K562 (cell line): ENCODE results near the gene SNTG2. TPM values are rescaled to one million over a fixed set of nuclear protein-coding genes. Genes with fewer than 3 reads are reported as not detected.

ENCODE experiments used
- ATAC-seq: fragments of 200-7000 bp; cut with Tn5 transposase; 3 replicates; pipeline ENCODE4 v1.9.1; 2020; ENCODE audit warnings: moderate library complexity
- BruUV-seq: library from RNA; stranded (reverse); fragments of 400-500 nt; replicated peaks from 2 replicates; lab custom pipeline; 2021; lab: Mats Ljungman, UMichigan
- CTCF ChIA-PET: fragments of 300-600 bp; formaldehyde crosslinking; extraction: SDS; loops from one replicate; lab custom pipeline; 2021; ENCODE audit warnings: low intra/inter-chr PET ratio; lab: Yijun Ruan, JAX
- POLR2A ChIA-PET: fragments of 300-600, 350-650 bp; sonication (Branson Sonifier 250); formaldehyde crosslinking; extraction: SDS; loops from one replicate; lab custom pipeline; 2021; ENCODE audit warnings: antibody characterized with exemption, inconsistent platforms; lab: Yijun Ruan, JAX
- DNase-seq, 4 experiments: peaks; one replicate each; pipeline versions ENCODE4 v3.0.0 to v3.0.0-alpha.2; 2011 to 2018; ENCODE audit warnings: low spot score in 3 of 4, mixed read lengths in 3 of 4; ENCODE audit errors: extremely low read depth in 1 of 4
- FAIRE-seq: peaks from 2 replicates; lab custom pipeline; 2011; peaks lifted over from hg19 to GRCh38; lab: Jason Lieb, UNC
- H2AFZ ChIP-seq: 2 replicates; pipeline ENCODE4 v1.6.0; 2011; ENCODE audit warnings: low read depth, low read length, control low read depth, inconsistent platforms
- H3K27ac ChIP-seq: fragments of 200-600 bp; 3 replicates; pipeline ENCODE4 v1.8.0; 2011; ENCODE audit warnings: low read depth, mild to moderate bottlenecking, control low read depth, inconsistent platforms, low read length, moderate library complexity, mixed read lengths; ENCODE audit errors: extremely low read depth
- H3K27me3 ChIP-seq, 2 experiments: fragments of 300-600 bp in 1 of 2; 2 replicates in 1 of 2; 3 replicates in 1 of 2; pipeline versions ENCODE4 v1.6.0 to v1.8.0; 2011; ENCODE audit warnings: inconsistent platforms in 2 of 2, low read length in 2 of 2, mild to moderate bottlenecking in 1 of 2, mixed read lengths in 1 of 2, moderate library complexity in 1 of 2; ENCODE audit not compliant: control insufficient read depth in 2 of 2, insufficient read depth in 2 of 2
- H3K36me3 ChIP-seq: fragments of 300-600 bp; 3 replicates; pipeline ENCODE4 v1.8.0; 2011; ENCODE audit warnings: mild to moderate bottlenecking, low read length, inconsistent platforms; ENCODE audit not compliant: control insufficient read depth, insufficient read depth
- H3K4me1 ChIP-seq, 2 experiments: fragments of 200-600 bp in 1 of 2; replicated peaks in 1 of 2; 2 replicates in 1 of 2; 3 replicates in 1 of 2; pipeline versions ENCODE4 v1.5.1 to v1.8.0; 2011; ENCODE audit warnings: inconsistent platforms in 2 of 2, low read length in 2 of 2, mild to moderate bottlenecking in 1 of 2, mixed read lengths in 1 of 2, moderate library complexity in 1 of 2; ENCODE audit not compliant: control insufficient read depth in 2 of 2, insufficient read depth in 2 of 2
- H3K4me2 ChIP-seq: 2 replicates; pipeline ENCODE4 v1.6.1; 2011; ENCODE audit warnings: low read length, control low read depth, inconsistent platforms, mixed read lengths; ENCODE audit not compliant: insufficient read depth
- H3K4me3 ChIP-seq: fragments of 200-600 bp; sonication (generic), shearing (Covaris generic); 2 replicates; pipeline ENCODE4 v1.5.1; 2016; ENCODE audit warnings: control low read depth, inconsistent platforms
- H3K79me2 ChIP-seq: fragments of 200-600 bp; 3 replicates; pipeline ENCODE4 v1.8.0; 2011; ENCODE audit warnings: low read length, inconsistent platforms; ENCODE audit not compliant: control insufficient read depth, insufficient read depth
- H3K9ac ChIP-seq, 2 experiments: 2 replicates each; pipeline versions ENCODE4 v1.6.0 to v1.6.1; 2011; ENCODE audit warnings: low read depth in 2 of 2, low read length in 2 of 2, control low read depth in 1 of 2, inconsistent platforms in 1 of 2, mild to moderate bottlenecking in 1 of 2, mixed read lengths in 1 of 2; ENCODE audit not compliant: insufficient read depth in 1 of 2
- H3K9me1 ChIP-seq: one replicate; pipeline ENCODE4 v1.6.0; 2011; ENCODE audit warnings: inconsistent platforms, mild to moderate bottlenecking, low read length, moderate library complexity; ENCODE audit not compliant: control insufficient read depth, insufficient read depth
- H3K9me3 ChIP-seq: replicated peaks from 2 replicates; pipeline ENCODE4 v1.5.1; 2011; ENCODE audit warnings: low read depth, low read length, inconsistent platforms; ENCODE audit not compliant: control insufficient read depth, insufficient read depth
- H4K20me1 ChIP-seq: replicated peaks from 2 replicates; pipeline ENCODE4 v1.6.1; 2011; ENCODE audit warnings: low read length, inconsistent platforms, mixed read lengths; ENCODE audit not compliant: control insufficient read depth, insufficient read depth
- PRPF4 ChIP-seq: fragments of 200-400 bp; formaldehyde crosslinking; IDR thresholded peaks from one replicate; pipeline ENCODE4 v1.6.1; 2017; ENCODE audit warnings: low read length, low read depth, mild to moderate bottlenecking; ENCODE audit not compliant: insufficient read depth, poor library complexity, severe bottlenecking
- RFX5 ChIP-seq: IDR thresholded peaks from 2 replicates; pipeline ENCODE4 v1.6.1; 2011; ENCODE audit warnings: low read depth, mild to moderate bottlenecking, improper control_type of control experiment, low read length
- TAF7 ChIP-seq: fragments of 450-650 bp; IDR thresholded peaks from 2 replicates; pipeline ENCODE4 v1.6.1; 2016; ENCODE audit warnings: missing genetic modification characterization, missing compliant biosample characterization
- ZNF57 ChIP-seq: fragments of 450-650 bp; formaldehyde crosslinking; IDR thresholded peaks from 2 replicates; pipeline ENCODE4 v1.4.0; 2020; ENCODE audit warnings: mild to moderate bottlenecking, moderate library complexity
- WGBS: fragments of 100-300 bp; shearing (Covaris generic); methylation state at CpG from one replicate; pipeline ENCODE4 v1.1.6; 2016; ENCODE audit warnings: low coverage, mixed read lengths; ENCODE audit not compliant: insufficient coverage; ENCODE audit errors: missing lambda C conversion rate; 5-methylcytosine and 5-hydroxymethylcytosine counted together
- in situ Hi-C: fragments of 300-500 bp; cut with MboI; formaldehyde crosslinking; loops from 4 replicates; pipeline ENCODE4 v1.15.0; 2018; ENCODE audit warnings: inconsistent platforms, mixed read lengths
- intact Hi-C: fragments of 100-400 bp; cut with micrococcal nuclease; formaldehyde crosslinking; loops from 2 replicates; pipeline ENCODE4 v1.14.2; 2022
- polyA plus RNA-seq, 8 experiments: library from polyadenylated mRNA; depleted of rRNA in 4 of 8; stranded (reverse) in 5 of 8; unstranded in 3 of 8; fragments of >200 nt; fragmentation: Nextera tagmentation in 2 of 8; fragmentation: Illumina TruSeq in 1 of 8; extraction: Ambion mirVana in 2 of 8; extraction: Trizol in 1 of 8; gene quantifications; 2 replicates each; pipeline versions ENCODE4 v1.2.1 to v1.2.3, GENCODE V29; 2011 to 2014; ENCODE audit warnings: inconsistent platforms in 1 of 8, missing spikeins in 1 of 8
- total RNA-seq, 7 experiments: library from RNA; depleted of rRNA in 6 of 7; stranded (reverse); fragments of >200 nt in 6 of 7; fragmentation: Illumina TruSeq in 2 of 7; extraction: Trizol in 2 of 7; gene quantifications; 2 replicates each; pipeline versions ENCODE4 v1.2.1 to v1.2.3, GENCODE V29; 2011 to 2021; ENCODE audit warnings: low replicate concordance in 1 of 7
- TF ChIP-seq, protein P1 (sequence below): fragments of 250-450 bp; sonication (Bioruptor Pico); IDR thresholded peaks from 2 replicates; pipeline ENCODE4 v1.8.0; 2021; ENCODE audit warnings: moderate library complexity, mild to moderate bottlenecking, inconsistent platforms
- TF ChIP-seq, protein P2 (sequence below): fragments of 250-450 bp; sonication (Bioruptor Pico); IDR thresholded peaks from 2 replicates; pipeline ENCODE4 v1.5.0; 2020; ENCODE audit warnings: mild to moderate bottlenecking, borderline replicate concordance

Gene SNTG2
- total and polyA plus RNA-seq, 9 of the 15 experiments (the other 6 are each of a cell fraction or from before 2014, with no cell fraction given): not detected

DNA sequence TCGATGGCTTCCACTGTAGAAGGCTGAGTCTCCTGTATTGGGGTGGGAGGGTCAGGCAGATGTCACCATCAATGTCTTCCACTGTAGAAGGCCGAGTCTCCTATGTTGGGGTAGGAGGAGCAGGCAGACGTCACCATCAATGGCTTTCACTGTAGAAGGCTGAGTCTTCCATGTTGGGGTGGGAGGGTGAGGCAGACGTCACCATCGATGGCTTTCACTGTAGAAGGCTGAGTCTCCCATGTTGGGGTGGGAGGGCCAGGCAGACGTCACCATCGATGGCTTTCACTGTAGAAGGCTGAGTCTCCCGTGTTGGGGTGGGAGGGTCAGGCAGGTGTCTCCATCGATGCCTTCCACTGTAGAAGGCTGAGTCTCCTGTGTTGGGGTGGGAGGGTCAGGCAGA, 345.1 kb downstream of the SNTG2 start (continued):
- no peak for TF ChIP-seq ZNF57 (CRISPR knock-in tag)
- TF ChIP-seq TAF7 (tag): no peak
- TF ChIP-seq, protein P1, sequence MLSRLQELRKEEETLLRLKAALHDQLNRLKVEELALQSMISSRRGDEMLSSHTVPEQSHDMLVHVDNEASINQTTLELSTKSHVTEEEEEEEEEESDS (CRISPR knock-in tag): no peak
- TF ChIP-seq RFX5: no peak

DNA sequence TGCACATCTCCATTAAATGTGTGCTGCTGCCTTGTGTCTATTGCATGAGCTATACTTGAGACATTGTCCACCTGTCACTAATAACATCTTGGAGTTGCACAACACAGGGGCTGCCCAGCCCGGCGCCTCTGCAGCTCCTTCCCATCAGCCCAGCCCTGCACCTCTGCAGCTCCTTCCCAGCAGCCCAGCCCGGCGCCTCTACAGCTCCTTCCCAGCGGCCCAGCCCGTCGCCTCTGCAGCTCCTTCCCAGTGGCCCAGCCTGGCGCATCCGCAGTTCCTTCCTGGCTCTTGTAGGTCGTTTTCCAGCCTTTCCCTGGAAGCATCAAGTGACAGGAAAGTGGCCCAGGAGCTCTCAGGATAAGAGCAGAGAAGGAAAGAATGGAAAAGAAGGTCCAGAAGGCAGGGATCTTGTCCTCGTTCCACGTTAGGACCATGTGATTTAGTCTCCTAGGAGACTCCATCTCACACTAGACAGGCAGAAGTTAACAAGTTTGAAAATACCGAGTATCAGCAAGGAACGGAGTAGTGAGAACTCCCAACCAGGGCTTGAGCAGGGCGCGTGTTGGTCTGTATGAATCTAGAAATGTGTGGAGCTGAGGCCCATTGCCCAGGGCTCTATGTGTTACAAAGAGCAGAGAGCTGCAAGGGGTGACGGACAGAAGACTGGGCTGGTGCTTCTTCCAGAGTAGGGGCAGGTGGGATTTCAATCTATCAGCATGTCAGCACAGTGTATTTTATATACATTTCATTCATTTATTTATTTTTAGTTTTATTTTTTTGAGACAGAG, 346.9 kb downstream of the SNTG2 start:
- H3K27ac ChIP-seq: no peak overlapping the region
- H2AFZ ChIP-seq: no peak overlapping the region
- in situ Hi-C loops: no loop called here
- no peak overlapping the region for H3K4me3 ChIP-seq
- CTCF ChIA-PET: no interaction called here
- no peaks in the 10 kb centered on the region for H4K20me1 ChIP-seq
- WGBS: 2% methylated on average over 17 of the region's 17 CpGs
- ATAC-seq: no peak
- peaks cover 0 to 15% of the 10 kb centered on the region in 2 experiments; a peak in 2 of 5 replicates for H3K27me3 ChIP-seq
- H3K36me3 ChIP-seq: no peaks in the 10 kb centered on the region
- H3K9me3 ChIP-seq: no peaks in the 10 kb centered on the region
- POLR2A ChIA-PET: interaction anchor here (0.6 kb wide), 2 partner anchors 461 to 536 kb away, joined by 3 read pairs; no protein-coding TSS in a partner anchor
- no peak for FAIRE-seq
- BruUV-seq: no TSS peak
- TF ChIP-seq PRPF4: no peak
- TF ChIP-seq, protein P2, sequence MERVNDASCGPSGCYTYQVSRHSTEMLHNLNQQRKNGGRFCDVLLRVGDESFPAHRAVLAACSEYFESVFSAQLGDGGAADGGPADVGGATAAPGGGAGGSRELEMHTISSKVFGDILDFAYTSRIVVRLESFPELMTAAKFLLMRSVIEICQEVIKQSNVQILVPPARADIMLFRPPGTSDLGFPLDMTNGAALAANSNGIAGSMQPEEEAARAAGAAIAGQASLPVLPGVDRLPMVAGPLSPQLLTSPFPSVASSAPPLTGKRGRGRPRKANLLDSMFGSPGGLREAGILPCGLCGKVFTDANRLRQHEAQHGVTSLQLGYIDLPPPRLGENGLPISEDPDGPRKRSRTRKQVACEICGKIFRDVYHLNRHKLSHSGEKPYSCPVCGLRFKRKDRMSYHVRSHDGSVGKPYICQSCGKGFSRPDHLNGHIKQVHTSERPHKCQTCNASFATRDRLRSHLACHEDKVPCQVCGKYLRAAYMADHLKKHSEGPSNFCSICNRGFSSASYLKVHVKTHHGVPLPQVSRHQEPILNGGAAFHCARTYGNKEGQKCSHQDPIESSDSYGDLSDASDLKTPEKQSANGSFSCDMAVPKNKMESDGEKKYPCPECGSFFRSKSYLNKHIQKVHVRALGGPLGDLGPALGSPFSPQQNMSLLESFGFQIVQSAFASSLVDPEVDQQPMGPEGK: no peak
- intact Hi-C loops: no loop called here
- no peaks in the 10 kb centered on the region for H3K4me1 ChIP-seq
- H3K4me2 ChIP-seq: no peak overlapping the region
- H3K79me2 ChIP-seq: no peaks in the 10 kb centered on the region
- no peak for DNase-seq
- H3K9ac ChIP-seq: no peak overlapping the region
- no peaks in the 10 kb centered on the region for H3K9me1 ChIP-seq
